ENCODE data around the gene NCBP3.

NCBP3 gene

GRCh38 chr17:3887804-3888203, 41.8 kb upstream of the NCBP3 start:
- H3K9ac ChIP-seq (ENCODE audit: low read depth, low read length): no peak overlapping the region
- H3K36me3 ChIP-seq (ENCODE audit: insufficient read depth, low read length): no peaks in the 10 kb centered on the region
- peaks cover 38% of the 10 kb centered on the region; the same call in 1 of the 2 replicates for H3K4me1 ChIP-seq (ENCODE audit: insufficient read depth, low read length)
- H3K9me3 ChIP-seq (ENCODE audit: control insufficient read depth, insufficient read depth, low read length): no peaks in the 10 kb centered on the region

- Histone ChIP-seq H3K36me3 (ENCODE audit: insufficient read depth, low read length) (no peaks in the 10 kb centered on the region), H3K4me1 (ENCODE audit: insufficient read depth, low read length) (peaks cover 38% of the 10 kb centered on the region; the same call in 1 of the 2 replicates), H3K9ac (ENCODE audit: low read depth, low read length) (no peak overlapping the region), H3K9me3 (ENCODE audit: control insufficient read depth, insufficient read depth, low read length) (no peaks in the 10 kb centered on the region)
Measured at GRCh38 chr17:3887394-3887793, 41.3 kb upstream of the NCBP3 start.

DNA sequence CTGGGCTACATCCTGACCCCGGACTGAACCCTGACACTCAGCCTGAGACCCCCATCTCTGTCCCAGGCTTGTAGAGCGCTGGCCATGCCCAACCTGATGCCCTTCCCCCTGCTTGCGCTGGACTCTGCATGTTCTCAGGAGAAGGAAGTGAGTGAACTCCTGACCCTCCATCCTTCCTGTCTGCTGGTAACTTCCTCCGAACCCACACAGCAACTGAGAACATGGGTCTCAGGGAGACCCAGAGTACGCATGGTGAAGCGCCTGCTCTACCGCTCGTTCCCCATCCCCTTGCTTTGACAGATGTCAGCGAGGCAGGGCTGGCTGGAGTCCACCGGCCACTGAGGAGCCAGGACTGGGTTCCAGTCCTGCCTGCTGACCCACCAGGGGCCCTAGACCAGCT, 40.7 kb upstream of the NCBP3 start:
- H3K9me3 ChIP-seq (ENCODE audit: control insufficient read depth, insufficient read depth, low read length): no peaks in the 10 kb centered on the region
- H3K9ac ChIP-seq (ENCODE audit: low read depth, low read length): no peak overlapping the region
- peaks cover 37% of the 10 kb centered on the region; the same call in 1 of the 2 replicates for H3K4me1 ChIP-seq (ENCODE audit: insufficient read depth, low read length)
- H3K36me3 ChIP-seq (ENCODE audit: insufficient read depth, low read length): peaks cover 2% of the 10 kb centered on the region; the same call in 1 of the 2 replicates

DNA sequence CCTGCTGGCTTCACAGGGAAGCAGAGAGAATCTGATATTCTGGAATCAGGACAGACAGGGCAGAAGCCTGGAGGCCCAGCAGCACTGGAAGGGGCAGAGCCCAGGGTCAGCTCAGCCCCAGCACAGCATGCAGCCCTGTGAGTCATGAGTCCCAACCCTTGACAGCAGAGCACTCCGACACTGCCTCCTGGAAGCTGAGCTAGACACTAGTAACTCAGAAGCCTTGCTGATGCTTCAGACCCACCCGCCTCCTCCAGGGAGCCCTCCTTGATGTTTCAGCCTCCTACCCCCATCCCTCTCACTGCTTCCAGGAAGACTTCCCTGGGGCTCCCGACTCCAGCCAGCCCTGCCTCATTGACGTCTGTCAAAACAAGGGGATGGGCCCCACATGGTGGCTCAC, 39.9 kb upstream of the NCBP3 start:
- Histone ChIP-seq H3K9ac (ENCODE audit: low read depth, low read length) (no peak overlapping the region), H3K9me3 (ENCODE audit: control insufficient read depth, insufficient read depth, low read length) (no peaks in the 10 kb centered on the region), H3K4me1 (ENCODE audit: insufficient read depth, low read length) (peaks cover 31% of the 10 kb centered on the region; the same call in 1 of the 2 replicates), H3K36me3 (ENCODE audit: insufficient read depth, low read length) (peaks cover 2% of the 10 kb centered on the region; the same call in 1 of the 2 replicates)

GRCh38 chr17:3885271-3885670, 39.2 kb upstream of the NCBP3 start:
- Histone ChIP-seq H3K36me3 (ENCODE audit: insufficient read depth, low read length) (peaks cover 2% of the 10 kb centered on the region; the same call in 1 of the 2 replicates), H3K4me1 (ENCODE audit: insufficient read depth, low read length) (peaks cover 26% of the 10 kb centered on the region; the same call in 1 of the 2 replicates), H3K9me3 (ENCODE audit: control insufficient read depth, insufficient read depth, low read length) (no peaks in the 10 kb centered on the region), H3K9ac (ENCODE audit: low read depth, low read length) (no peak overlapping the region)

DNA sequence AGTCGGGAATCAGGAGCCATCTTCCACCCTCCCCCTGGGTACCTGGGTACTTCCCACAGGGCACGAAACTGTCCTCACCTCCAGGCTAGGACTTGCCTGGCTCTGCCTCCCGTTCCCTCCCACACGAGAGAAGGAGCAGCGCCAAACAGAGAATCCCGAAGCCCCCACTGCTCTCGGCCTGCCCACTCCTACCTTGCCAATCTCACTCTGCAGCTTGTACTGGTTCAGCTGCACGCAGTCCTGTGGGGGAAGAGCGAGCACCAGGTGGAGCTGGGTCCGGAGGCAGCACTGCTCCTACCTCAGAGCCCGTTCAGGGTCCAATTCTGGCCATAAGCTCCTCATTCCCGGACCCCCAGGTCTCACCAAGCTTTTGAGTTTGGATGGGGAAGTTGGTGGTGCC, 38.1 kb upstream of the NCBP3 start:
- H3K9me3 ChIP-seq (ENCODE audit: control insufficient read depth, insufficient read depth, low read length): no peaks in the 10 kb centered on the region
- H3K4me1 ChIP-seq (ENCODE audit: insufficient read depth, low read length): peaks cover 20% of the 10 kb centered on the region; the same call in 1 of the 2 replicates
- no peak overlapping the region for H3K9ac ChIP-seq (ENCODE audit: low read depth, low read length)
- peaks cover 2% of the 10 kb centered on the region; the same call in 1 of the 2 replicates for H3K36me3 ChIP-seq (ENCODE audit: insufficient read depth, low read length)

GRCh38 chr17:3882276-3882675, 36.2 kb upstream of the NCBP3 start:
- Histone ChIP-seq H3K4me1 (ENCODE audit: insufficient read depth, low read length) (peaks cover 5% of the 10 kb centered on the region; the same call in 1 of the 2 replicates), H3K36me3 (ENCODE audit: insufficient read depth, low read length) (peaks cover 2% of the 10 kb centered on the region; the same call in 1 of the 2 replicates), H3K9ac (ENCODE audit: low read depth, low read length) (no peak overlapping the region), H3K9me3 (ENCODE audit: control insufficient read depth, insufficient read depth, low read length) (no peaks in the 10 kb centered on the region)

DNA sequence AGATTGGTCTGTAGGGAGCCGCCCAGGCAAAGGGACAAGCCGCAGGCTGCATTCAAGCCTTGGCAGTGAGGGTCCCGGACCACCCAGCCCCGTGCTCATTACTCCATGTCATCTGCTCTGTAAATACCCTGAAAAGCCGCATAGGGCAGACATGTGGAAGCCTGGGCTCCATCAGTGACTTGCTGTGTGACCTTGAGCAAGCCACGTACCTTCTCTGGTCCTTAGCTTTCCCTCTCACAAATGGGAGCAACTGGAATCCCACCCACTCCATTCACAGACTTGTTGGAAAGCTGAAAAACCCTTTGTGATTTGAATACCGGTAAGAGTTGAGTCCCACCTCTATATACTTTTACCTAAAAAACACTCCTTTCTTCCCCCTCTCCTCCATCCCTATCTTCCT, 34.9 kb upstream of the NCBP3 start:
- no peaks in the 10 kb centered on the region for H3K9me3 ChIP-seq (ENCODE audit: control insufficient read depth, insufficient read depth, low read length)
- no peaks in the 10 kb centered on the region; the same call in 1 of the 2 replicates for H3K4me1 ChIP-seq (ENCODE audit: insufficient read depth, low read length)
- no peak overlapping the region for H3K9ac ChIP-seq (ENCODE audit: low read depth, low read length)
- peaks cover 2% of the 10 kb centered on the region; the same call in 1 of the 2 replicates for H3K36me3 ChIP-seq (ENCODE audit: insufficient read depth, low read length)

- Histone ChIP-seq H3K36me3 (ENCODE audit: insufficient read depth, low read length) (peaks cover 2% of the 10 kb centered on the region; the same call in 1 of the 2 replicates), H3K4me1 (ENCODE audit: insufficient read depth, low read length) (no peaks in the 10 kb centered on the region; the same call in 1 of the 2 replicates), H3K9ac (ENCODE audit: low read depth, low read length) (no peak overlapping the region), H3K9me3 (ENCODE audit: control insufficient read depth, insufficient read depth, low read length) (no peaks in the 10 kb centered on the region)
Measured at GRCh38 chr17:3879591-3880417, 33.8 kb upstream of the NCBP3 start.

DNA sequence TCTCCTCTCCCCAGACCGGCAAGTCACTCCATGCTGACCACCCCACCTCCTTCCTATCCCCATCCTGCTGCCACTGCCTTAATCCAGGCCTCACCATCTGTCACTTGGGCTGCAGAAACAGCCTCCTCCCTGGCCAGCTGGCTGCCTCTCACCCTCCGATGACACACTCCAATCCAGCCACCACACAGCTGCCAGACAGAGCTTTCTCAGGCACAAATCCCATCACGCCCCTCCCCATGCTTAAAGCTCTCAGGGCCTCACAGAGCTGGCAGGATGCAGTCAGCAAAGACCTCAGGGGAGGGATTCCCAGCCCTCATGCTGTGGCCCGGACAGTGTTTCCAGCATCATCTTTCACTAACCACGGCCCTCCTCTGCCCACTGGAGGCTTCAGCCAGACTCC, 33.1 kb upstream of the NCBP3 start:
- Histone ChIP-seq H3K4me1 (ENCODE audit: insufficient read depth, low read length) (no peaks in the 10 kb centered on the region; the same call in 1 of the 2 replicates), H3K36me3 (ENCODE audit: insufficient read depth, low read length) (peaks cover 2% of the 10 kb centered on the region; the same call in 1 of the 2 replicates), H3K9me3 (ENCODE audit: control insufficient read depth, insufficient read depth, low read length) (no peaks in the 10 kb centered on the region), H3K9ac (ENCODE audit: low read depth, low read length) (no peak overlapping the region)

DNA sequence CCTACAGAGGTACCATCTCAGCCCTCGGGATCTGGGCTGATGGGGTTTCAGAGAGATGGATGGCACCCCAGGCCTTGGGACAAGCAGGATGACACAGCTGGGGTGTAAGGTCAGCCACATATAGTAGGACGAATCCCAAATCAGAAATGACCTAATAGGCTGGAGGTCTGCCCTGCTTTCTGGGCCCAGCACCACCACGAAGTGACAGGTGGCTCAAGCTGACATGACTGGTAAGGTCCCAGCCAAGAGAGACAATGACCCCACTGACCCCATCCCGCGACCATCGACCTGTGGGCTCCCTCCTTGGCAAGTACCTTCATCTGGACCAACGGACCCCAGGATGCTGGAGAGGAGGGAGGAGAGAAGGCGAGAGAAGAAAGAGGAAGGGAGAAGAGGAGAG, 31.2 kb upstream of the NCBP3 start:
- Histone ChIP-seq H3K9me3 (ENCODE audit: control insufficient read depth, insufficient read depth, low read length) (no peaks in the 10 kb centered on the region), H3K4me1 (ENCODE audit: insufficient read depth, low read length) (no peaks in the 10 kb centered on the region; the same call in 1 of the 2 replicates), H3K9ac (ENCODE audit: low read depth, low read length) (no peak overlapping the region), H3K36me3 (ENCODE audit: insufficient read depth, low read length) (peaks cover 1% of the 10 kb centered on the region; the same call in 1 of the 2 replicates)

- no peak overlapping the region for H3K9ac ChIP-seq (ENCODE audit: low read depth, low read length)
- no peaks in the 10 kb centered on the region for H3K9me3 ChIP-seq (ENCODE audit: control insufficient read depth, insufficient read depth, low read length)
- H3K4me1 ChIP-seq (ENCODE audit: insufficient read depth, low read length): no peaks in the 10 kb centered on the region; the same call in 1 of the 2 replicates
- no peaks in the 10 kb centered on the region for H3K36me3 ChIP-seq (ENCODE audit: insufficient read depth, low read length)
Measured at GRCh38 chr17:3875317-3875716, 29.3 kb upstream of the NCBP3 start.

GRCh38 chr17:3873862-3874261, 27.8 kb upstream of the NCBP3 start:
- no peaks in the 10 kb centered on the region for H3K4me1 ChIP-seq (ENCODE audit: insufficient read depth, low read length)
- no peaks in the 10 kb centered on the region for H3K36me3 ChIP-seq (ENCODE audit: insufficient read depth, low read length)
- no peak overlapping the region for H3K9ac ChIP-seq (ENCODE audit: low read depth, low read length)
- H3K9me3 ChIP-seq (ENCODE audit: control insufficient read depth, insufficient read depth, low read length): no peaks in the 10 kb centered on the region

DNA sequence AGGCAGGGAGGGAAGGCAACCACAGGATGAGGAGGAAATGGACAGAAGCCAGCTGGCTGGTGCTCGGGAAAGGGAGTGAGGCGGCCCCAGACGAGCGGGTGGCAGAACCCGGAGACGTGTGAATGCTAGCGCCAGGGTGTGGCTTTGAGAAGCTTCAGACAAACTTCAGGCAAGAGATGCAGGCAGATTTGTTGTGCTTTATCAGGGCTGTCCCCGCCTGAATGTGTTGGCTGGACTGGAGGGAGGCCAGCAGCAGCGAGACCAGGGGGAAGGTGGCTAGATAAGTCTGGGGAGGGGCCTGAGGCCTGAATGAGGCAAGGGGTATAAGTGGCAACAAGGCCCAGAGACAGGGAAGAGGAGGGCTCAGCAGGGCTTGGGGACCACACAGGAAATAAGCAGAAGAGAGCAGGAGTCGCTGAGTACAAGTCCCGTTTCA, 24.8 kb upstream of the NCBP3 start:
- H3K36me3 ChIP-seq (ENCODE audit: insufficient read depth, low read length): no peaks in the 10 kb centered on the region
- H3K4me1 ChIP-seq (ENCODE audit: insufficient read depth, low read length): no peaks in the 10 kb centered on the region
- H3K9me3 ChIP-seq (ENCODE audit: control insufficient read depth, insufficient read depth, low read length): no peaks in the 10 kb centered on the region
- H3K9ac ChIP-seq (ENCODE audit: low read depth, low read length): no peak overlapping the region

DNA sequence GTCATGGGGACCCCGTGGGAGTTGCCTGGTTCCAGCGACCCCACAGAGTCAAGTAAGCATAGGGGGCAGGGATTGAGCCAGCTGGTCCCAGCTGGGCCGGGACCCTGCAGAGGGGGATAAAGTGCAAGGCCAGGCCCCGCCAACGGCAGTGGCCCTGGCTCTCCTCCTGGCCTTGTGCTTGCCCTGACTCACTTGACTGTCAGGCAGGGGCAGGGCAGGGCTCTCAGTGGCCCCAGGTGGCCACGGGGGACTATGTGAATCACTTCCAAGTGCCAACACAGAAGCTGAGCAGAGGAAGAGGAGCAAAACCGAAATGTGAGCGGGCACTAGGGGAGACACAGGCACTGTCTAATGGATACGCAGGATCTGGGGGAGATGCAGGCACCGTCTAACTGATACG, 21.6 kb upstream of the NCBP3 start:
- H3K4me1 ChIP-seq (ENCODE audit: insufficient read depth, low read length): no peaks in the 10 kb centered on the region
- no peaks in the 10 kb centered on the region for H3K36me3 ChIP-seq (ENCODE audit: insufficient read depth, low read length)
- no peak overlapping the region for H3K9ac ChIP-seq (ENCODE audit: low read depth, low read length)
- no peaks in the 10 kb centered on the region for H3K9me3 ChIP-seq (ENCODE audit: control insufficient read depth, insufficient read depth, low read length)

Data from ES-I3 (cell line).